GM19240 (cell line): ENCODE results near the gene NIPSNAP2.
"Not testable (repeated sequence)": the region's sequence is repeated elsewhere in the genome, so short reads cannot be mapped to it uniquely, and the experiment has no call there.

Source experiments
- DNase-seq: peaks from one replicate; pipeline ENCODE4 v3.0.0; 2011; ENCODE audit warnings: low spot score; ENCODE audit not compliant: insufficient read length

Gene NIPSNAP2

GRCh38 chr7:56046721-56047445 lies 82.5 kb downstream of the NIPSNAP2 start:
- no peak for DNase-seq

DNA sequence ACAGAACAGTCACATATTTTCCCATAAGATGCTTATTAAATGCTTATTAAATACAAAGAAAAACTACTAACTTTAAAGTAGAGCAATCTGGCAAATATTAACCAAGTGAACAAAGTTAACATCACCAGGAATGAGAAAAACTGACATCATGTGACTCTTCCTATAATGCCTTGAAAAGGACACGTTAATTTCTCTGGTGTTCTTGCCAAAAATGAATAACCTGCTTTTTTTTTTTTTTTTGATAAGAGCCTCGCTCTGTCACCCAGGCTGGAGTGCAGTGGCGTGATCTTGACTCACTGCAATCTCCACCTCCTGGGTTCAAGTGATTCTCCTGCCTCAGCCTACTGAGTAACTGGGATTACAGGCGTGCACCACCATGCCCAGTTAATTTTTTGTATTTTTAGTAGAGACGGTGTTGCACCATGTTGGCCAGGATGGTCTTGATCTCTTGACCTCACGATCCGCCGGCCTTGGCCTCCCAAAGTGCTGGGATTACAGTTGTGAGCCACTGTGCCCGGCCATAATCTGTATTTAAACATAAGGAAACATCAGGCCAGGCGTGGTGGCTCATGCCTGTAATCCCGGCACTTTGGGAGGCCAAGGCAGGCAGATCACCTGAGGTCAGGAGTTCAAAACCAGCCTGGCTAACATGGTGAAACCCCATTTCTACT lies 83.2 kb downstream of the NIPSNAP2 start:
- DNase-seq = not testable (repeated sequence)

DNA sequence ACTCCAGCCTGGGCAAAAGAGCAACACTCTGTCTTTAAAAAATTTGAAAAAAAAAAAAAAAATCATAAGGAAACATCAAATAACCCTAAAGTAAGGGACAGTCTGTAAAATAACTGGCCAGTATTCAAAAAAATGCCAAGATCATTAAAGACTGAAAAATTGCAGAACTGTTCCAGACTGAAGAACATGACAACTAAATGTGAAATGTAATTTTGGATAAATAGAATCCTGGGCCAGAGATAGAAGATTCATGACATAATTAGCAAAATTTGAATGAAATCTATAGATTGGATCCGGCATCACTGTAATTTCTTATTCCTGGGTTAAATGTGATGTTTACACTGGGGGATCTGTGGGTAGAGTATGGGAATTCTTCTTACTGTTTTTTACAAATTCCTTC lies 83.9 kb downstream of the NIPSNAP2 start:
- no peak for DNase-seq

GRCh38 chr7:56048763-56049162 lies 84.4 kb downstream of the NIPSNAP2 start:
- not testable (repeated sequence) for DNase-seq
